Chondrocyte (in vitro differentiated cells): ENCODE data around the gene YWHAQ. TPM values are rescaled to one million over a fixed set of nuclear protein-coding genes. Genes with fewer than 3 reads are reported as not detected.

ENCODE experiments used
- DNase-seq: peaks from one replicate; pipeline ENCODE4 v3.0.0; 2021; ENCODE audit warnings: mixed read lengths, low spot score
- H3K27ac Mint-ChIP-seq: one replicate; pipeline ENCODE4 v1.8.0; 2021; ENCODE audit warnings: mild to moderate bottlenecking, moderate library complexity, mixed read lengths; ENCODE audit not compliant: unreplicated experiment
- H3K27me3 Mint-ChIP-seq: 2 replicates; pipeline ENCODE4 v1.8.0; 2021; ENCODE audit warnings: low read depth, mixed read lengths
- H3K36me3 Mint-ChIP-seq: 2 replicates; pipeline ENCODE4 v1.8.0; 2021; ENCODE audit warnings: low read depth, mixed read lengths
- H3K4me1 Mint-ChIP-seq: 2 replicates; pipeline ENCODE4 v1.8.0; 2021; ENCODE audit warnings: low read depth, mild to moderate bottlenecking, mixed read lengths
- H3K4me3 Mint-ChIP-seq: one replicate; pipeline ENCODE4 v1.8.0; 2021; ENCODE audit warnings: mild to moderate bottlenecking, moderate library complexity, mixed read lengths; ENCODE audit not compliant: unreplicated experiment
- H3K9me3 Mint-ChIP-seq: 2 replicates; pipeline ENCODE4 v1.8.0; 2021; ENCODE audit warnings: low read depth, mixed read lengths
- CTCF ChIP-seq: fragments of 200-600 bp; sonication (generic); IDR thresholded peaks from 2 replicates; pipeline ENCODE4 v1.5.0; 2021; ENCODE audit warnings: antibody characterized with exemption, mild to moderate bottlenecking, moderate library complexity
- total RNA-seq: library from RNA; stranded (reverse); gene quantifications from 3 replicates; pipeline ENCODE4 v1.2.1, GENCODE V29; 2021

YWHAQ gene
- total RNA-seq, 1 donor from 2014 or later, result 247 TPM

GRCh38 chr2:9674891-9675414 is 44.2 kb upstream of the YWHAQ start:
- Mint-ChIP-seq H3K27ac (peak overlapping the region; percentile 88), H3K36me3 (no peaks in the 10 kb centered on the region), H3K4me3 (no peak overlapping the region), H3K9me3 (no peaks in the 10 kb centered on the region), H3K4me1 (peaks cover 18% of the 10 kb centered on the region), H3K27me3 (no peaks in the 10 kb centered on the region)
- no peak for DNase-seq
- TF ChIP-seq CTCF, result no peak

- no peak for TF ChIP-seq CTCF
- Mint-ChIP-seq H3K27me3 (no peaks in the 10 kb centered on the region), H3K4me1 (peaks cover 23% of the 10 kb centered on the region), H3K9me3 (no peaks in the 10 kb centered on the region), H3K27ac (no peak overlapping the region), H3K36me3 (no peaks in the 10 kb centered on the region), H3K4me3 (no peak overlapping the region)
- no peak for DNase-seq
Observed at GRCh38 chr2:9673914-9674481, 43.2 kb upstream of the YWHAQ start.

GRCh38 chr2:9668687-9669345 is 38.0 kb upstream of the YWHAQ start:
- Mint-ChIP-seq H3K36me3 (no peaks in the 10 kb centered on the region), H3K27ac (no peak overlapping the region), H3K4me1 (peaks cover 33% of the 10 kb centered on the region), H3K4me3 (no peak overlapping the region), H3K27me3 (no peaks in the 10 kb centered on the region), H3K9me3 (no peaks in the 10 kb centered on the region)
- DNase-seq, result no peak
- TF ChIP-seq CTCF, result no peak

- no peak for TF ChIP-seq CTCF
- no peak overlapping the region for H3K27ac Mint-ChIP-seq
- no peaks in the 10 kb centered on the region for H3K36me3 Mint-ChIP-seq
- DNase-seq, result no peak
- H3K4me1 Mint-ChIP-seq, result peaks cover 33% of the 10 kb centered on the region
- H3K9me3 Mint-ChIP-seq, result no peaks in the 10 kb centered on the region
- no peak overlapping the region for H3K4me3 Mint-ChIP-seq
- no peaks in the 10 kb centered on the region for H3K27me3 Mint-ChIP-seq
Observed at GRCh38 chr2:9667826-9668225, 37.0 kb upstream of the YWHAQ start.

GRCh38 chr2:9666306-9666705 is 35.5 kb upstream of the YWHAQ start:
- H3K36me3 Mint-ChIP-seq, result no peaks in the 10 kb centered on the region
- peaks cover 33% of the 10 kb centered on the region for H3K4me1 Mint-ChIP-seq
- peak overlapping the region; percentile 69 for H3K27ac Mint-ChIP-seq
- DNase-seq, result no peak
- no peak overlapping the region for H3K4me3 Mint-ChIP-seq
- H3K27me3 Mint-ChIP-seq, result no peaks in the 10 kb centered on the region
- TF ChIP-seq CTCF, result no peak
- H3K9me3 Mint-ChIP-seq, result no peaks in the 10 kb centered on the region
